Measurements from ENCODE around the gene ZCCHC14. TPM values are rescaled to one million over a fixed set of nuclear protein-coding genes. Genes with fewer than 3 reads are reported as not detected.

ZCCHC14 gene
- total RNA-seq, 2 donors from 2014 or later, result 10.6 to 18.0 TPM

DNA sequence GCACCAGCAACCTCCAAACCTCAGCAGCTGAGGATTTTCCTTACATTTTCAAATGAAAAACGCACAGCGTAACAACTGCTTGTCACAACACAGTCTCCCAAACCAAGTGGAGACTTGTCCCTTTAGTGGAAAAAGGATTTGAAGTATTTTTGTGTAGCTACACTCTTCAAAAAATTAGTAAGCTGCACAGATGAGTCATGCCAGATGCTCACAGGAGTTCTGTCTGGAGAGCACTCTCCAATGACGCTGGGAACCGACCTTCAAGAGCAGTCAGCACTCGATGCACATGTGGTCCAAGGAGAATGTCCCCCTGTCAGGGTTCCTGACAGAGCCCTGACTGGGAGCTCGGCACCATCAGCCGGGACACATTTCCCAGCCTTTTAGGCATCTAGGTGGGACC lies 60.9 kb downstream of the ZCCHC14 start:
- Histone ChIP-seq H3K27ac (peak overlapping the region in 1 of 2 donors; percentile 7), H3K36me3 (peaks cover 9% of the 10 kb centered on the region), H3K27me3 (no peaks in the 10 kb centered on the region), H3K4me3 (no peak overlapping the region), H3K9me3 (no peaks in the 10 kb centered on the region), H3K4me1 (peaks cover 0 to 28% of the 10 kb centered on the region in 2 donors)
- TF ChIP-seq CTCF (IDR thresholded peaks at IDR 0.05), result no peak
- no peak for DNase-seq (ENCODE audit: low spot score)

- no peak for DNase-seq (ENCODE audit: low spot score)
- Histone ChIP-seq H3K9me3 (no peaks in the 10 kb centered on the region), H3K27ac (no peak overlapping the region), H3K4me1 (peaks cover 0 to under 1% of the 10 kb centered on the region in 2 donors), H3K36me3 (peaks cover 33% of the 10 kb centered on the region), H3K4me3 (no peak overlapping the region), H3K27me3 (no peaks in the 10 kb centered on the region)
- TF ChIP-seq CTCF (IDR thresholded peaks at IDR 0.05), result no peak
Observed at GRCh38 chr16:87426423-87427215, 66.2 kb downstream of the ZCCHC14 start.

DNA sequence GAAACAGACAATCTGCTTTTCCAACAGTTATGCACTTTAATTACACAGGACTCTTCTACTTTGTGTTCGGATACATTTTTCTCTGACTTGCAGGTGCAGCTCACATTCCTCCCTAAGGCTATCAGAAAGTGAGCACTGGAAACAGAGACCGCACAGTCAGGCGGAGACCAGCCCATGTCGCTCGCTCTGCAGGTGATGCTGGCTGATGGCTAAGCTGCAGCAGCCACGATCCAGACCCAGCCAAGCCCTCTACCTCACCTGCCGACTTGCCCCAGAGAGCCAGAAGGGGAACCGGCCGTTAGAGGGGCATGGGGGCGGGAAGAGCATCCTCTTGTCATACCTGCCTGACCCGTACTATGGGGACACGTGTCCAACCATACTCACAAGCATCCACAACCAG lies 66.9 kb downstream of the ZCCHC14 start:
- Histone ChIP-seq H3K4me1 (no peaks in the 10 kb centered on the region), H3K27ac (no peak overlapping the region), H3K9me3 (no peaks in the 10 kb centered on the region), H3K4me3 (no peak overlapping the region), H3K27me3 (no peaks in the 10 kb centered on the region), H3K36me3 (peaks cover 40% of the 10 kb centered on the region)
- DNase-seq (ENCODE audit: low spot score), result no peak
- no peak for TF ChIP-seq CTCF (IDR thresholded peaks at IDR 0.05)

- no peaks in the 10 kb centered on the region for H3K4me1 ChIP-seq
- no peak for DNase-seq (ENCODE audit: low spot score)
- peaks cover 46% of the 10 kb centered on the region for H3K36me3 ChIP-seq
- no peak overlapping the region for H3K27ac ChIP-seq
- H3K27me3 ChIP-seq, result no peaks in the 10 kb centered on the region
- H3K9me3 ChIP-seq, result no peaks in the 10 kb centered on the region
- no peak overlapping the region for H3K4me3 ChIP-seq
- no peak for TF ChIP-seq CTCF (IDR thresholded peaks at IDR 0.05)
Observed at GRCh38 chr16:87424266-87424665, 68.6 kb downstream of the ZCCHC14 start.

- Histone ChIP-seq H3K4me1 (no peaks in the 10 kb centered on the region), H3K9me3 (no peaks in the 10 kb centered on the region), H3K36me3 (peaks cover 47% of the 10 kb centered on the region), H3K27ac (no peak overlapping the region), H3K4me3 (no peak overlapping the region), H3K27me3 (no peaks in the 10 kb centered on the region)
- no peak for TF ChIP-seq CTCF (IDR thresholded peaks at IDR 0.05)
- DNase-seq (ENCODE audit: low spot score), result no peak
Observed at GRCh38 chr16:87423429-87423828, 69.4 kb downstream of the ZCCHC14 start.

DNA sequence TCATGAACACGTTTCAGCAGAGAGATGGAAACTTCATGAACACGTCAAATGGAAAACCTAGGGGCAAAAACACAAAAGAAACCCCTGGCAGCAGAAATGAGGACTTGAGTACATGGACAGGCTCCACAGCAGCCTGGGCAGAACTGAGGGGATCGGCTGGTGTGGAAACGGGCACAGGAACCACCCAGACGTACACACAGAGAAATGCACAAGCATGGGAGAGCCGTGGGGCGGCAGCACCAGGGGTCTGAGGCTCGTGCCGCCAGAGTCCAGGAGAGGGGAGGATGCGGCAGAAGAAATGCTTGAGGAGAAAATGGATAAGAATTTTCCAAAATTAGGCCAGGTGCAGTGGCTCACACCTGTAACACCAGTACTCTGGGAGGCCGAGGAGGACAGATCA lies 70.7 kb downstream of the ZCCHC14 start:
- Histone ChIP-seq H3K36me3 (peaks cover 60% of the 10 kb centered on the region), H3K4me1 (no peaks in the 10 kb centered on the region), H3K27me3 (no peaks in the 10 kb centered on the region), H3K4me3 (no peak overlapping the region), H3K9me3 (no peaks in the 10 kb centered on the region), H3K27ac (no peak overlapping the region)
- DNase-seq (ENCODE audit: low spot score), result no peak
- no peak for TF ChIP-seq CTCF (IDR thresholded peaks at IDR 0.05)
